Activated CD8-positive, alpha-beta memory T cell treated with anti-CD3 and anti-CD28 coated beads, Interleukin-2, amount 10 ng/mL, durations not matched to agents 7 days and 5 days (primary cell): ENCODE results near the gene DLGAP5. TPM values are rescaled to one million over a fixed set of nuclear protein-coding genes. Genes with fewer than 3 reads are reported as not detected.

Experiments used
- ATAC-seq: fragments of 150-1000 bp; cut with Tn5 transposase; one replicate; pipeline ENCODE4 v1.10.0; 2021; ENCODE audit warnings: moderate library complexity
- CTCF ChIA-PET: fragments of 350-600 bp; sonication (Branson Sonifier 250); formaldehyde crosslinking; loops from one replicate; lab custom pipeline; 2021; ENCODE audit warnings: antibody characterized with exemption; lab: Charles Lee
- DNase-seq: peaks from one replicate; pipeline ENCODE4 v3.0.0-alpha.2; 2020
- H3K27ac Mint-ChIP-seq: one replicate; pipeline ENCODE4 v1.8.0; 2021; ENCODE audit warnings: mild to moderate bottlenecking, mixed read lengths
- H3K27me3 Mint-ChIP-seq: one replicate; pipeline ENCODE4 v1.8.0; 2021; ENCODE audit warnings: mixed read lengths
- H3K36me3 Mint-ChIP-seq: one replicate; pipeline ENCODE4 v1.8.0; 2021; ENCODE audit warnings: mild to moderate bottlenecking, mixed read lengths
- H3K4me1 Mint-ChIP-seq: one replicate; pipeline ENCODE4 v1.8.0; 2021; ENCODE audit warnings: mixed read lengths
- H3K4me3 Mint-ChIP-seq: one replicate; pipeline ENCODE4 v1.8.0; 2021; ENCODE audit warnings: mild to moderate bottlenecking, moderate library complexity, mixed read lengths
- H3K9me3 Mint-ChIP-seq: one replicate; pipeline ENCODE4 v1.8.0; 2022; ENCODE audit warnings: low read depth, mixed read lengths
- total RNA-seq, 2 experiments: library from RNA; stranded (reverse); gene quantifications; one replicate each; pipeline ENCODE4 v1.2.3, GENCODE V29; 2021

DLGAP5 gene, protein sequence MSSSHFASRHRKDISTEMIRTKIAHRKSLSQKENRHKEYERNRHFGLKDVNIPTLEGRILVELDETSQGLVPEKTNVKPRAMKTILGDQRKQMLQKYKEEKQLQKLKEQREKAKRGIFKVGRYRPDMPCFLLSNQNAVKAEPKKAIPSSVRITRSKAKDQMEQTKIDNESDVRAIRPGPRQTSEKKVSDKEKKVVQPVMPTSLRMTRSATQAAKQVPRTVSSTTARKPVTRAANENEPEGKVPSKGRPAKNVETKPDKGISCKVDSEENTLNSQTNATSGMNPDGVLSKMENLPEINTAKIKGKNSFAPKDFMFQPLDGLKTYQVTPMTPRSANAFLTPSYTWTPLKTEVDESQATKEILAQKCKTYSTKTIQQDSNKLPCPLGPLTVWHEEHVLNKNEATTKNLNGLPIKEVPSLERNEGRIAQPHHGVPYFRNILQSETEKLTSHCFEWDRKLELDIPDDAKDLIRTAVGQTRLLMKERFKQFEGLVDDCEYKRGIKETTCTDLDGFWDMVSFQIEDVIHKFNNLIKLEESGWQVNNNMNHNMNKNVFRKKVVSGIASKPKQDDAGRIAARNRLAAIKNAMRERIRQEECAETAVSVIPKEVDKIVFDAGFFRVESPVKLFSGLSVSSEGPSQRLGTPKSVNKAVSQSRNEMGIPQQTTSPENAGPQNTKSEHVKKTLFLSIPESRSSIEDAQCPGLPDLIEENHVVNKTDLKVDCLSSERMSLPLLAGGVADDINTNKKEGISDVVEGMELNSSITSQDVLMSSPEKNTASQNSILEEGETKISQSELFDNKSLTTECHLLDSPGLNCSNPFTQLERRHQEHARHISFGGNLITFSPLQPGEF
- 100 to 1,000 TPM in 1 of 2 experiments, 10 to 100 TPM in 1; 98.8 to 116 TPM for total RNA-seq

GRCh38 chr14:55191203-55192053 is at the start of gene DLGAP5:
DLGAP5 (minus strand) TSS chr14:55191585; CDS start chr14:55189179, 2,406 bp downstream.
- H3K27me3 Mint-ChIP-seq: peaks cover 2% of the 10 kb centered on the region
- H3K36me3 Mint-ChIP-seq: peaks cover 26% of the 10 kb centered on the region
- H3K9me3 Mint-ChIP-seq: no peaks in the 10 kb centered on the region
- CTCF ChIA-PET: interaction anchor here (0.7 to 2.0 kb wide), 12 partner anchors 9 to 1580 kb away, joined by 3 to 9 read pairs (median 4); partner anchors contain the start of gene MAPK1IP1L
- DNase-seq (peak; percentile 97), ATAC-seq (peak; percentile 98)
- peaks cover 39% of the 10 kb centered on the region for H3K4me1 Mint-ChIP-seq
- H3K4me3 Mint-ChIP-seq: peak within 1 kb of the TSS; percentile 94
- peak within 1 kb of the TSS; percentile 88 for H3K27ac Mint-ChIP-seq

DNA sequence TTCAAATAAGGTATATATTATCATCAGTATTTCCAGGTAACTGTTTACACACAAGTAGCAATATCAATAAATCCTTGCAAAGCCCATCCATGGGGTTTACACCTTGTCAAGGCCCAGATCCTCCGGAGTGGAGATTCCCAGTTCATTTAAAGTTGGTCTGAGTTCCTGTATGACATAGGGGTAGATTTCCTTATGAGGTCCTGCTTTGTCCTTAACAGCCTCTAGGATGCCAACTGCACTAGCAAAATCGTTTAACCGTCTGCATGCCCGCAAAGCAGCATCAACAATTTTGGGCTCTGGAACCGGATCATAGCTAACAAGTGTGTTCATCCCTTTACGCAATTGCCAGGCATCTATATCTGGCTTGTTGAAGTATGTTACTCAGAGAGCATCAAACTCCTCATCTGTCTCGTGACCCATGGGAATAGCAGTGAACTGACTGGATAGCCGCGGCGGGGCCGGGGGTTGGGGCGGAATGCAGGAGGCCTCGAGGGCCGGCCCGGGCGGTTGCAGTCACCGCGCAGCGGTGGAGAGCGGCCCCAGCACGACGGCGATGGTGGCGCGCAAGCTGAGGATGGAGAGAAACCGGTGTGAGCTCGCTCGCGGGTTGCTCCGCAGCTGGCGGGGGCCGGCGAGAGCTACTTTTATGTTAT is 49.3 kb upstream of the DLGAP5 start:
- ATAC-seq: no peak
- H3K27me3 Mint-ChIP-seq: peaks cover 41% of the 10 kb centered on the region
- H3K4me1 Mint-ChIP-seq: peaks cover 5% of the 10 kb centered on the region
- CTCF ChIA-PET: no interaction called here
- H3K4me3 Mint-ChIP-seq: no peak overlapping the region
- H3K27ac Mint-ChIP-seq: no peak overlapping the region
- no peaks in the 10 kb centered on the region for H3K36me3 Mint-ChIP-seq
- H3K9me3 Mint-ChIP-seq: no peaks in the 10 kb centered on the region
- DNase-seq: no peak

GRCh38 chr14:55239320-55239719 is 47.9 kb upstream of the DLGAP5 start:
- Mint-ChIP-seq H3K4me3 (no peak overlapping the region), H3K9me3 (no peaks in the 10 kb centered on the region), H3K4me1 (peaks cover 5% of the 10 kb centered on the region), H3K36me3 (no peaks in the 10 kb centered on the region), H3K27me3 (peaks cover 49% of the 10 kb centered on the region), H3K27ac (no peak overlapping the region)
- no peak for ATAC-seq
- CTCF ChIA-PET: no interaction called here
- DNase-seq: no peak

DNA sequence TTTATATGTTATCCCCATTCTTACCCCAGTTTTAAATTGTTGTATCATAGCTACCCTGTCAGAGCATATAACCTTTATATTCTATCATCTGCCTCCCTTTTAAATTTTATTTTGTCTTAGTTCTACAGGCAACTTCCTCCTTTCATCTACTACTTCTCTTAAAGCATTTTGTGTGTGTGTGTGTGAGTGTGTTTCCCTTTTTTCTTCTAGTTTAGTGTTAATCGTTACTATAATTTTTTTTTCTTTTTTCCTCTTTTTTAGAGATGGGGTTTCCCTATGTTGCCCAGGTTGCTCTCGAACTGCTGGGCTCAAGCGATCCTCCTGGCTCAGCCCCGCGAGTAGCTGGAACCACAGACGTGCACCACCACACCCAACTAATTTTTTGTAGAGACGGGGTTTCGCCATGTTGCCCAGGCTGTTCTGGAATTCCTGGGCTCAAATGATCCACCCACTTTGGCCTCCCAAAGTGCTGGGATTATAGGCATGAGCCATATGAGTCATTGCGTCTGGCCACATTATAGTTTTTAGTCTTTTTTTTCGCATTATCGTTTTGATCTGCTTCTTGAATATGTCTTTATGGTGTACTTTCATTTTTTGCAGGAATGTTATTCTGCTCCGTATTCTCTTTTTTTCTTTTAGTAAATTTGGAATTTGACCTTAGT is 46.8 kb upstream of the DLGAP5 start:
- ATAC-seq (no peak), DNase-seq (no peak)
- no peaks in the 10 kb centered on the region for H3K36me3 Mint-ChIP-seq
- H3K4me3 Mint-ChIP-seq: no peak overlapping the region
- H3K4me1 Mint-ChIP-seq: peaks cover 5% of the 10 kb centered on the region
- peaks cover 52% of the 10 kb centered on the region for H3K27me3 Mint-ChIP-seq
- H3K9me3 Mint-ChIP-seq: no peaks in the 10 kb centered on the region
- H3K27ac Mint-ChIP-seq: no peak overlapping the region
- CTCF ChIA-PET: no interaction called here

- H3K27ac Mint-ChIP-seq: no peak overlapping the region
- CTCF ChIA-PET: no interaction called here
Observed at GRCh38 chr14:55233591-55233990, 42.2 kb upstream of the DLGAP5 start.

DNA sequence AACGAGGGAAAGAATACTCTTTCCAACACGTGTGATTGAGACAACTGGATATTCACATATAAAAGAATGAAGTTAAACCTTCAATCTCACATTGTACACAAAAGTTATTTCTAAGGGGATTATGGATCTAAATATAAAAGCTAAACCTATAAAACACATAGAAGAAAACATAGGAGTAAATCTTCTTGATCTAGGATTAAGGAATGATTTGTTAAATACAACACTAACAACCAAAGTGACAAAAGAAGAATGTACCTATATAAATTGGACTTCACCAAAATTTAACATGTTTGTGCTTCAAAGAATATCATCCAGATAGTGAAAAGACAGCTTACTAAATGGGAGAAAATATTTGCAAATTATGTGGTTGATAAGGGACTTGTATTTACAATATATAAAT is 36.9 kb upstream of the DLGAP5 start:
- CTCF ChIA-PET: no interaction called here
- no peaks in the 10 kb centered on the region for H3K36me3 Mint-ChIP-seq
- peaks cover 30% of the 10 kb centered on the region for H3K27me3 Mint-ChIP-seq
- H3K4me3 Mint-ChIP-seq: no peak overlapping the region
- no peak for ATAC-seq
- DNase-seq: no peak
- no peak overlapping the region for H3K27ac Mint-ChIP-seq
- H3K4me1 Mint-ChIP-seq: no peaks in the 10 kb centered on the region
- peaks cover 5% of the 10 kb centered on the region for H3K9me3 Mint-ChIP-seq

More at GRCh38 chr14:55233591-55233990, 42.2 kb upstream of the DLGAP5 start:
- Mint-ChIP-seq H3K36me3 (no peaks in the 10 kb centered on the region), H3K27me3 (peaks cover 47% of the 10 kb centered on the region), H3K9me3 (no peaks in the 10 kb centered on the region), H3K4me3 (no peak overlapping the region), H3K4me1 (no peaks in the 10 kb centered on the region)
- ATAC-seq (no peak), DNase-seq (no peak)

GRCh38 chr14:55223364-55223763 is 32.0 kb upstream of the DLGAP5 start:
- peaks cover 5% of the 10 kb centered on the region for H3K9me3 Mint-ChIP-seq
- CTCF ChIA-PET: no interaction called here
- DNase-seq (no peak), ATAC-seq (no peak)
- peaks cover 3% of the 10 kb centered on the region for H3K4me1 Mint-ChIP-seq
- H3K36me3 Mint-ChIP-seq: no peaks in the 10 kb centered on the region
- H3K4me3 Mint-ChIP-seq: no peak overlapping the region
- H3K27me3 Mint-ChIP-seq: peaks cover 10% of the 10 kb centered on the region
- no peak overlapping the region for H3K27ac Mint-ChIP-seq

DNA sequence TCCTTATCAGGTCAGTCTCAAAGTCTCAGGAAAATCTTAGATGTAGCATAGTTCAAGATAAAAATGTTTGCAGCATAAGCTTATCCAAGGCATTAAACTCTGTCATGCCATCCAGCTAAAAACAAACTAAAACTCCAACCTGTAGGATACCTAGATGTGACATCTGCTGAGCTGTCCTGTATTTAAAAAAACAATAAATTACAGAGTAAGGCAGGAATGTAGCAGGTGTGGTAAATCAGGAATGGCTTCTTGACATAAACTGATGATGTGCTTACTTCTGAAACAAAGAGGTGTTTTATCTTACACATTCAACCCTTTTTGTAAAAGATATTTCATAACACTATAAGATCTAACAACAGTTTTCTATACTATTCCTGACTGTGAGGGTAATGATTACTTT is 30.6 kb upstream of the DLGAP5 start:
- H3K27me3 Mint-ChIP-seq: peaks cover 3% of the 10 kb centered on the region
- H3K36me3 Mint-ChIP-seq: no peaks in the 10 kb centered on the region
- H3K9me3 Mint-ChIP-seq: peaks cover 5% of the 10 kb centered on the region
- H3K4me3 Mint-ChIP-seq: no peak overlapping the region
- CTCF ChIA-PET: interaction anchor here (1.4 kb wide), 1 partner anchor 132 kb away, joined by 3 read pairs; no protein-coding TSS in a partner anchor
- H3K4me1 Mint-ChIP-seq: peaks cover 3% of the 10 kb centered on the region
- no peak overlapping the region for H3K27ac Mint-ChIP-seq
- ATAC-seq (no peak), DNase-seq (no peak)

DNA sequence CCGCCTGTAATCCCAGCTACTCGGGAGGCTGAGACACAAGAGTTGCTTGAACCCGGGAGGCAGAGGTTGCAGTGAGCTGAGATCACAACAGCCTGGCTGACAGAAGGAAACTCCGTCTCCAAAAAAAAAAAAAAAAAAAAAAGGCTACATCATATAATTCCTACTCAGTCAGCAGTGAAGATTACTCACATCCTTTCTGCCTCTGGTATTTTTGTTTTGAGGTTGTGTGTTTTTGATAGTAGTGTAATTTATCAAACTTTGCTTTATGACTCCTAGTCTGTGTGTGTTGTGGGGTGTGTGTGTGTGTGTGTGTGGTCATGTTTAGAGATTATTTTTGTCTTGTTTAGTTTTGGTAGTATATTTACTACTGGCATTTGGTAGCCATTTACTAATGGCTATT is 29.8 kb upstream of the DLGAP5 start:
- H3K27me3 Mint-ChIP-seq: no peaks in the 10 kb centered on the region
- no peaks in the 10 kb centered on the region for H3K36me3 Mint-ChIP-seq
- H3K4me3 Mint-ChIP-seq: no peak overlapping the region
- H3K4me1 Mint-ChIP-seq: peaks cover 3% of the 10 kb centered on the region
- DNase-seq (no peak), ATAC-seq (no peak)
- CTCF ChIA-PET: interaction anchor here (1.4 kb wide), 1 partner anchor 133 kb away, joined by 3 read pairs; no protein-coding TSS in a partner anchor
- no peak overlapping the region for H3K27ac Mint-ChIP-seq
- H3K9me3 Mint-ChIP-seq: peaks cover under 1% of the 10 kb centered on the region

GRCh38 chr14:55220230-55220629 is 28.8 kb upstream of the DLGAP5 start:
- ATAC-seq: no peak
- Mint-ChIP-seq H3K4me3 (no peak overlapping the region), H3K36me3 (no peaks in the 10 kb centered on the region), H3K4me1 (peaks cover 3% of the 10 kb centered on the region), H3K27me3 (no peaks in the 10 kb centered on the region), H3K27ac (no peak overlapping the region), H3K9me3 (no peaks in the 10 kb centered on the region)
- no peak for DNase-seq
- CTCF ChIA-PET: no interaction called here

- H3K4me3 Mint-ChIP-seq: no peak overlapping the region
- H3K9me3 Mint-ChIP-seq: no peaks in the 10 kb centered on the region
- H3K27ac Mint-ChIP-seq: no peak overlapping the region
- DNase-seq: no peak
- CTCF ChIA-PET: interaction anchor here (1.0 to 2.3 kb wide), 4 partner anchors 10 to 216 kb away, joined by 3 to 13 read pairs (median 7); partner anchors contain the start of gene DLGAP5
- H3K4me1 Mint-ChIP-seq: peaks cover 3% of the 10 kb centered on the region
- no peak for ATAC-seq
- no peaks in the 10 kb centered on the region for H3K36me3 Mint-ChIP-seq
- peaks cover 4% of the 10 kb centered on the region for H3K27me3 Mint-ChIP-seq
Observed at GRCh38 chr14:55212634-55213033, 21.2 kb upstream of the DLGAP5 start.

- no peaks in the 10 kb centered on the region for H3K4me1 Mint-ChIP-seq
- H3K27me3 Mint-ChIP-seq: peaks cover 12% of the 10 kb centered on the region
- H3K4me3 Mint-ChIP-seq: no peak overlapping the region
- H3K36me3 Mint-ChIP-seq: no peaks in the 10 kb centered on the region
- CTCF ChIA-PET: interaction anchor here (0.7 to 1.0 kb wide), 2 partner anchors 16 to 36 kb away, joined by 3 to 4 read pairs; partner anchors contain the start of gene DLGAP5
- H3K27ac Mint-ChIP-seq: no peak overlapping the region
- no peak for DNase-seq
- no peak for ATAC-seq
- no peaks in the 10 kb centered on the region for H3K9me3 Mint-ChIP-seq
Observed at GRCh38 chr14:55207832-55208231, 16.4 kb upstream of the DLGAP5 start.
